OCI-M1 (cell line): ENCODE measurements around the gene MARCHF11.

Experiments used
- DNase-seq: peaks from one replicate; lab custom pipeline; 2025; lab: John Stamatoyannopoulos, UW

MARCHF11 gene

DNA sequence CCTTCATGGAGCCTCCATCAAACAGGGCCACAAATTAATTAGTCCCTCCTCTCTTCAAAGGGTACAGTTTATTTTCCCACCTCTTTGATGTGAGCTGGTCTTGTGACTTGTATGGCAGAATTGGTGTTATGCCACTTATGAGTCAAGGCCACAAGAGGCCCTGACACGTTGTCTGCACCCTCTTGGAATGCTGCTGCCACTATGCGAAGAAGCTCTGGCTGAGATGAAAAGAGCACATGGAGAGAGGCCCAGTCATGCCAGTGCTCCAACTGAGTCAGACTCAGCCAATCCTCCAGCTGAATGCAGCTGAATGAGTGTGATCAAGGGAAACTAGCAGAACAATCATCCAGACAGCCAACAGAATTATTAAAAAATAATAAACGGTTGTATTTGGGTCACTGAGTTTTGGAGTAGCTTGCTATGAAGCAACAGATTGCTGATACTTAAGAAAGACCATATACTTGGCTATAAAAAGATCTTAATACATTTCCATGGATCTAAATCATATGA is 128.3 kb downstream of the MARCHF11 start:
- no peak for DNase-seq

DNA sequence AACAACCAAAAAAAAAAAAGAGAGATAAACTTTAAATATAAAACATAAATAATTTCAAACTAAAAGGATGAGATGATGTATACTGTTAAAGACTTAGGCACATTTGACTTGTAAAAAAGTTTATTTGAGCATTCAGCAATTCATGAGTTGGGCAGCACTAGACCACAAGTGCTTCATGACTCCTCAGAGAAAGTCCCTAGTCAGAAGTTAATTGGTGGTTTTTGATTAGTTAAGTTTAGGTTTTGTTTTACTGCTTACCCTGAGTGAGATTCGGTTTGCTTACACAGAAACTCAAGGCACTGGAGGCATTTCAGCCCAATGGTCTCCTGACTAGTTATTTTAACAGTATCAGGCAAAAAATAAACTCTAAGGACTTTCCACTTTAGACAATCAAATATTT is 129.2 kb downstream of the MARCHF11 start:
- DNase-seq: no peak

GRCh38 chr5:16049761-16050160 is 129.8 kb downstream of the MARCHF11 start:
- DNase-seq: no peak

- DNase-seq: no peak
Measured at GRCh38 chr5:16048132-16048531, 131.5 kb downstream of the MARCHF11 start.

- DNase-seq: no peak
Measured at GRCh38 chr5:16043349-16043965, 136.1 kb downstream of the MARCHF11 start.

GRCh38 chr5:16037121-16037845 is 142.3 kb downstream of the MARCHF11 start:
- no peak for DNase-seq

GRCh38 chr5:16034319-16035001 is 145.1 kb downstream of the MARCHF11 start:
- DNase-seq: no peak

DNA sequence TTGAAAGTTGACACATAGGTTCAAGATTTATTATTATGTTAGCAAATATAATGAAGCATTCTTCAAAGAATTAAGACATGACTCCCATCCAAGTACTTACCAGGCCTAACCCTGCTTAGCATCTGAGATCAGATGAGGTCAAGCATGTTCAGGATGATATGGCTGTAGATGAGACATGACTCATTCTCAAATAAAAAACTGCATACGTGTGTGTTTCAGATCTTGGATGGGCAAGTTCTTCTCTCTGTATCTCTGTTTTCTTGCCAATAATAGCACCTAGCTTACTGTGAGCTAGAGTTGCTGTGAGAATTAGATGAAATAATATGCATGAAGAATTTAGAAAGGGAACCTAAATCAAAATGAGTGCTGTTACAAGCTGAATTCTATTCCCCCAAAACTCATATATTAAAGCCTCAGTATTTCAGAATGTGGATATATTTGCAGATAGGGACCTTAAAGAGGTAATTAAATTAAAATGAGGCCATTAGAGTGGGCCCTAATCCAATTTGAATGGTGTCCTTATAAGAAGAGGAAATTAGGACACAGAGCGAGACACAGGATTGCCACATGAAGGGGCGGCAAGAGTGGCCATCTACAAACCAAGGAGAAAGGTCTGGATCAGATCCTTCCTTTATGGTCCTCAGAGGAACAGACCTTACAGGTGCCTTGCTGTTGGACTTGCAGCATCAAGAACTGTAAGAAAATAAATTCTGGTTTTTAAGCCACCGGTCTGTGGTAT is 146.2 kb downstream of the MARCHF11 start:
- peak; percentile 28 for DNase-seq

GRCh38 chr5:16028708-16029107 is 150.9 kb downstream of the MARCHF11 start:
- DNase-seq: no peak

GRCh38 chr5:16025681-16026080 is 153.9 kb downstream of the MARCHF11 start:
- no peak for DNase-seq

GRCh38 chr5:16018970-16019369 is 160.6 kb downstream of the MARCHF11 start:
- no peak for DNase-seq

GRCh38 chr5:16017720-16018119 is 161.9 kb downstream of the MARCHF11 start:
- no peak for DNase-seq
